K562 (cell line): ENCODE data around the gene WDR27.

Source experiments
- ATF1 ChIP-seq, 2 experiments: fragments of 450-650 bp in 1 of 2; IDR thresholded peaks; 2 replicates each; pipeline ENCODE4 v1.6.1; 2016; ENCODE audit warnings: missing compliant biosample characterization in 1 of 2, missing genetic modification characterization in 1 of 2
- CHD4 ChIP-seq: fragments of 200-600 bp; sonication (generic); IDR thresholded peaks from 3 replicates; pipeline ENCODE4 v1.6.1; 2012; ENCODE audit warnings: low read depth, mild to moderate bottlenecking, mixed read lengths, low read length, inconsistent platforms; ENCODE audit not compliant: insufficient read depth, insufficient replicate concordance, poor library complexity, severe bottlenecking
- CTCF ChIP-seq, 3 experiments: IDR thresholded peaks in 2 of 3; conservative IDR thresholded peaks in 1 of 3; 2 replicates each; pipeline ENCODE4 v1.5.1; 2011 to 2012; ENCODE audit warnings: low read length in 3 of 3, mild to moderate bottlenecking in 3 of 3, control low read depth in 2 of 3, improper control_type of control experiment in 1 of 3, inconsistent platforms in 1 of 3, low read depth in 1 of 3, mixed read lengths in 1 of 3, moderate library complexity in 1 of 3; ENCODE audit not compliant: insufficient read depth in 2 of 3
- E2F1 ChIP-seq: sonication (generic); formaldehyde crosslinking; IDR thresholded peaks from 2 replicates; pipeline ENCODE4 v1.8.1; 2023; ENCODE audit warnings: mild to moderate bottlenecking, missing genetic modification reagents, moderate library complexity
- HIVEP1 ChIP-seq: fragments of 250-450 bp; sonication (Bioruptor Pico); IDR thresholded peaks from 2 replicates; pipeline ENCODE4 v1.4.0; 2020; ENCODE audit warnings: mild to moderate bottlenecking
- MED1 ChIP-seq: sonication (generic); formaldehyde crosslinking; IDR thresholded peaks from 2 replicates; pipeline ENCODE4 v1.8.1; 2023; ENCODE audit warnings: missing genetic modification reagents, borderline replicate concordance
- MEF2A ChIP-seq: IDR thresholded peaks from 2 replicates; pipeline ENCODE4 v1.6.1; 2011; ENCODE audit warnings: low read depth, mild to moderate bottlenecking, low read length, moderate library complexity; ENCODE audit not compliant: control insufficient read depth
- PCBP2 ChIP-seq: fragments of 200-400 bp; formaldehyde crosslinking; IDR thresholded peaks from 2 replicates; pipeline ENCODE4 v1.6.1; 2018; ENCODE audit warnings: low read length, low read depth, mild to moderate bottlenecking, moderate library complexity; ENCODE audit not compliant: poor library complexity, severe bottlenecking
- TEAD4 ChIP-seq, 2 experiments: sonication (generic) in 1 of 2; formaldehyde crosslinking in 1 of 2; IDR thresholded peaks; 2 replicates each; pipeline versions ENCODE4 v1.6.1 to v1.8.0; 2012 to 2022; ENCODE audit warnings: borderline replicate concordance in 1 of 2, inconsistent platforms in 1 of 2, low read length in 1 of 2, mild to moderate bottlenecking in 1 of 2, missing genetic modification reagents in 1 of 2
- TF ChIP-seq, protein P1 (sequence below): fragments of 250-450 bp; sonication (Bioruptor Pico); IDR thresholded peaks from 2 replicates; pipeline ENCODE4 v1.8.0; 2021; ENCODE audit warnings: mild to moderate bottlenecking, moderate library complexity

DNA sequence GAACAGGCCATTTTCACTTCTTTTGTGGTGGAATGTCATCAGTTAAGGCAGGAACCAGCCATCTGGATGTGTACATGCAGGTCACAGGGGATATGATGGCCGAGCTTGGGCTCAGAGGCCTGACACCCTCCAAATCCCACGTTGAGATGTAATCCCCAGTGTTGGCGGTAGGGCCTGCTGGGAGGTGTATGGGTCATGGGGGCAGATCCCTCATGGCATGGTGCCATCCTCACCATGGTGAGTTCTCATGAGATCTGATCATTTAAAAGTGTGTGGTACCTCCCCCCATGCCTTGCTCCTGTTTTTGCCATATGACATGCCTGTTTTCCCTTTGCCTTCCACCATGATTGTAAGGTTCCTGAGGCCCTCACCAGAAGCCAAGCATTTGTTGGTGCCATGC lies 26.8 kb downstream of the WDR27 start:
- TF ChIP-seq HIVEP1 (CRISPR knock-in tag) (no peak), PCBP2 (no peak), CTCF (IDR thresholded peaks at IDR 0.05 in 2 of 3, conservative IDR thresholded peaks at IDR 0.05 in 1 of 3; ENCODE audit: insufficient read depth in 2 of 3, low read depth in 1 of 3, low read length in 3 of 3) (no peak), ATF1 (CRISPR knock-in tag; IDR thresholded peaks at IDR 0.05) (no peak), ATF1 (tag; IDR thresholded peaks at IDR 0.05) (no peak), MEF2A (no peak), TEAD4 (IDR thresholded peaks at IDR 0.05; ENCODE audit: low read length) (no peak), TEAD4 (CRISPR knock-in tag; IDR thresholded peaks at IDR 0.05; ENCODE audit: borderline replicate concordance) (no peak), MED1 (CRISPR knock-in tag) (no peak), E2F1 (CRISPR knock-in tag) (no peak), CHD4 (no peak)
- TF ChIP-seq, protein P1, sequence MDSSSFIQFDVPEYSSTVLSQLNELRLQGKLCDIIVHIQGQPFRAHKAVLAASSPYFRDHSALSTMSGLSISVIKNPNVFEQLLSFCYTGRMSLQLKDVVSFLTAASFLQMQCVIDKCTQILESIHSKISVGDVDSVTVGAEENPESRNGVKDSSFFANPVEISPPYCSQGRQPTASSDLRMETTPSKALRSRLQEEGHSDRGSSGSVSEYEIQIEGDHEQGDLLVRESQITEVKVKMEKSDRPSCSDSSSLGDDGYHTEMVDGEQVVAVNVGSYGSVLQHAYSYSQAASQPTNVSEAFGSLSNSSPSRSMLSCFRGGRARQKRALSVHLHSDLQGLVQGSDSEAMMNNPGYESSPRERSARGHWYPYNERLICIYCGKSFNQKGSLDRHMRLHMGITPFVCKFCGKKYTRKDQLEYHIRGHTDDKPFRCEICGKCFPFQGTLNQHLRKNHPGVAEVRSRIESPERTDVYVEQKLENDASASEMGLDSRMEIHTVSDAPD (CRISPR knock-in tag), result no peak
